GM19239 (cell line): Measurements from ENCODE around the gene SETD2.
"Not testable (repeated sequence)": the region's sequence is repeated elsewhere in the genome, so short reads cannot be mapped to it uniquely, and the experiment has no call there.

Experiments used
- DNase-seq: peaks from one replicate; pipeline ENCODE4 v3.0.0; 2011; ENCODE audit warnings: low spot score; ENCODE audit not compliant: insufficient read length
- FAIRE-seq: peaks from 2 replicates; lab custom pipeline; 2011; peaks lifted over from hg19 to GRCh38; lab: Jason Lieb, UNC

The SETD2 gene

GRCh38 chr3:47054412-47054811 is 109.5 kb downstream of the SETD2 start:
- FAIRE-seq (peak; percentile 68), DNase-seq (peak; percentile 4)

GRCh38 chr3:47047673-47048072 is 116.2 kb downstream of the SETD2 start:
- DNase-seq (no peak), FAIRE-seq (peak; percentile 61)

- no peak for DNase-seq
- no peak for FAIRE-seq
Measured at GRCh38 chr3:47047069-47047468, 116.8 kb downstream of the SETD2 start.

GRCh38 chr3:47042231-47042791 is 121.6 kb downstream of the SETD2 start:
- DNase-seq = no peak
- peak; percentile 31 for FAIRE-seq

- DNase-seq = no peak
- FAIRE-seq = no peak
Measured at GRCh38 chr3:47041114-47041513, 122.8 kb downstream of the SETD2 start.

GRCh38 chr3:47037302-47037701 is 126.6 kb downstream of the SETD2 start:
- not testable (repeated sequence) for FAIRE-seq, DNase-seq

- no peak for DNase-seq
- no peak for FAIRE-seq
Measured at GRCh38 chr3:47036145-47036544, 127.8 kb downstream of the SETD2 start.

GRCh38 chr3:47035645-47036044 is 128.3 kb downstream of the SETD2 start:
- FAIRE-seq (no peak), DNase-seq (no peak)

- FAIRE-seq = no peak
- no peak for DNase-seq
Measured at GRCh38 chr3:47034868-47035489, 128.9 kb downstream of the SETD2 start.

GRCh38 chr3:47031041-47031440 is 132.9 kb downstream of the SETD2 start:
- FAIRE-seq = peak; percentile 74
- DNase-seq = not testable (repeated sequence)

GRCh38 chr3:47028667-47029066 is 135.2 kb downstream of the SETD2 start:
- FAIRE-seq = no peak

GRCh38 chr3:47028146-47028545 is 135.8 kb downstream of the SETD2 start:
- FAIRE-seq (no peak), DNase-seq (no peak)

More at GRCh38 chr3:47028667-47029066, 135.2 kb downstream of the SETD2 start:
- no peak for DNase-seq

GRCh38 chr3:47026432-47026831 is 137.5 kb downstream of the SETD2 start:
- not testable (repeated sequence) for FAIRE-seq, DNase-seq

GRCh38 chr3:47024932-47025331 is 139.0 kb downstream of the SETD2 start:
- no peak for DNase-seq
- FAIRE-seq = no peak

- DNase-seq = no peak
- FAIRE-seq = no peak
Measured at GRCh38 chr3:47022641-47023071, 141.3 kb downstream of the SETD2 start.

- DNase-seq = no peak
- FAIRE-seq = no peak
Measured at GRCh38 chr3:47020311-47020710, 143.6 kb downstream of the SETD2 start.

- DNase-seq = no peak
Measured at GRCh38 chr3:47019201-47019600, 144.7 kb downstream of the SETD2 start.

GRCh38 chr3:47018269-47018611 is 145.7 kb downstream of the SETD2 start:
- DNase-seq (no peak), FAIRE-seq (no peak)

More at GRCh38 chr3:47019201-47019600, 144.7 kb downstream of the SETD2 start:
- peak; percentile 78 for FAIRE-seq

- DNase-seq (no peak), FAIRE-seq (peak; percentile 47)
Measured at GRCh38 chr3:47017504-47018268, 146.2 kb downstream of the SETD2 start.

- DNase-seq = no peak
- no peak for FAIRE-seq
Measured at GRCh38 chr3:47016934-47017435, 146.9 kb downstream of the SETD2 start.
